GM23338 (cell line): Measurements from ENCODE around the gene C1QTNF7. TPM values are rescaled to one million over a fixed set of nuclear protein-coding genes. Genes with fewer than 3 reads are reported as not detected.

Source experiments
- ATAC-seq: fragments of 200-7000 bp; cut with Tn5 transposase; 3 replicates; pipeline ENCODE4 v1.9.1; 2020
- DNase-seq: peaks from one replicate; pipeline ENCODE4 v3.0.0-alpha.2; 2015; ENCODE audit warnings: low spot score
- H2AFZ ChIP-seq: fragments of 200-600 bp; sonication (generic); 2 replicates; pipeline ENCODE4 v1.8.0; 2016; ENCODE audit warnings: antibody characterized with exemption, mild to moderate bottlenecking, moderate library complexity
- H3F3A ChIP-seq: fragments of 200-600 bp; sonication (generic); replicated peaks from 2 replicates; pipeline ENCODE4 v1.8.0; 2017; ENCODE audit warnings: antibody characterized with exemption, mixed run types, low read depth
- H3K27ac ChIP-seq: fragments of 200-600 bp; sonication (generic); 2 replicates; pipeline ENCODE4 v1.6.1; 2016; ENCODE audit warnings: low read depth
- H3K27me3 ChIP-seq: fragments of 200-600 bp; sonication (generic); 2 replicates; pipeline ENCODE4 v1.8.0; 2016; ENCODE audit warnings: mild to moderate bottlenecking, mixed run types, moderate library complexity; ENCODE audit not compliant: insufficient read depth
- H3K36me3 ChIP-seq: fragments of 200-600 bp; sonication (generic); 2 replicates; pipeline ENCODE4 v1.8.0; 2016; ENCODE audit warnings: mild to moderate bottlenecking; ENCODE audit not compliant: insufficient read depth
- H3K4me1 ChIP-seq: fragments of 200-600 bp; sonication (generic); 2 replicates; pipeline ENCODE4 v1.8.0; 2016; ENCODE audit warnings: mild to moderate bottlenecking, moderate library complexity; ENCODE audit not compliant: insufficient read depth
- H3K4me2 ChIP-seq: fragments of 200-600 bp; sonication (generic); 2 replicates; pipeline ENCODE4 v1.7.1; 2017; ENCODE audit warnings: mixed run types
- H3K4me3 ChIP-seq: fragments of 200-600 bp; sonication (generic); 2 replicates; pipeline ENCODE4 v1.6.1; 2016; ENCODE audit warnings: mixed run types
- H3K79me2 ChIP-seq: fragments of 200-600 bp; sonication (generic); replicated peaks from 2 replicates; pipeline ENCODE4 v1.8.0; 2017; ENCODE audit warnings: mild to moderate bottlenecking; ENCODE audit not compliant: insufficient read depth
- H3K9me2 ChIP-seq: fragments of 200-600 bp; sonication (generic); 2 replicates; pipeline ENCODE4 v1.8.0; 2017; ENCODE audit not compliant: insufficient read depth
- H4K20me1 ChIP-seq: fragments of 200-600 bp; sonication (generic); replicated peaks from 2 replicates; pipeline ENCODE4 v1.8.0; 2017; ENCODE audit warnings: mild to moderate bottlenecking; ENCODE audit not compliant: insufficient read depth
- H3K27ac Mint-ChIP-seq: 2 replicates; pipeline ENCODE4 v1.8.0; 2020; ENCODE audit warnings: inconsistent platforms, mild to moderate bottlenecking, moderate library complexity, mixed read lengths
- H3K27me3 Mint-ChIP-seq: 3 replicates; pipeline ENCODE4 v1.8.0; 2022; ENCODE audit warnings: low read depth, mild to moderate bottlenecking, moderate library complexity, mixed read lengths, inconsistent platforms; ENCODE audit not compliant: insufficient read depth, poor library complexity
- H3K36me3 Mint-ChIP-seq: 3 replicates; pipeline ENCODE4 v1.8.0; 2021; ENCODE audit warnings: low read depth, mild to moderate bottlenecking, inconsistent platforms, moderate library complexity, mixed read lengths
- H3K4me1 Mint-ChIP-seq: 3 replicates; pipeline ENCODE4 v1.8.0; 2020; ENCODE audit warnings: mild to moderate bottlenecking, inconsistent platforms, mixed read lengths
- H3K4me3 Mint-ChIP-seq: 3 replicates; pipeline ENCODE4 v1.8.0; 2021; ENCODE audit warnings: moderate library complexity, mild to moderate bottlenecking, inconsistent platforms, mixed read lengths
- H3K9me3 Mint-ChIP-seq: 3 replicates; pipeline ENCODE4 v1.8.0; 2020; ENCODE audit warnings: moderate library complexity, mild to moderate bottlenecking, inconsistent platforms, mixed read lengths
- CREB1 ChIP-seq: fragments of 250-450 bp; sonication (Bioruptor Pico); IDR thresholded peaks from 2 replicates; pipeline ENCODE4 v1.5.0; 2020; ENCODE audit warnings: low read depth, mild to moderate bottlenecking, moderate library complexity
- EZH2 ChIP-seq: fragments of 200-600 bp; sonication (generic); IDR thresholded peaks from one replicate; pipeline ENCODE4 v1.8.0; 2017; ENCODE audit warnings: antibody characterized with exemption, mild to moderate bottlenecking, low read depth; ENCODE audit not compliant: unreplicated experiment
- EZH2phosphoT487 ChIP-seq: fragments of 200-600 bp; sonication (generic); IDR thresholded peaks from one replicate; pipeline ENCODE4 v1.8.1; 2018; ENCODE audit warnings: antibody characterized with exemption; ENCODE audit not compliant: unreplicated experiment
- JUNB ChIP-seq: IDR thresholded peaks from one replicate; pipeline ENCODE4 v1.6.1; 2016; ENCODE audit warnings: antibody characterized with exemption; ENCODE audit not compliant: unreplicated experiment
- POLR2AphosphoS5 ChIP-seq: IDR thresholded peaks from 2 replicates; pipeline ENCODE4 v1.6.1; 2016; ENCODE audit warnings: antibody characterized with exemption, low read depth
- REST ChIP-seq: IDR thresholded peaks from one replicate; pipeline ENCODE4 v1.6.1; 2018; ENCODE audit warnings: antibody characterized with exemption; ENCODE audit not compliant: unreplicated experiment
- STAT1 ChIP-seq: IDR thresholded peaks from one replicate; pipeline ENCODE4 v1.6.1; 2016; ENCODE audit warnings: antibody characterized with exemption; ENCODE audit not compliant: unreplicated experiment
- ZNF114 ChIP-seq: fragments of 250-450 bp; sonication (Bioruptor Pico); IDR thresholded peaks from 2 replicates; pipeline ENCODE4 v1.5.0; 2020; ENCODE audit warnings: mild to moderate bottlenecking, moderate library complexity
- ZNF331 ChIP-seq: fragments of 250-450 bp; sonication (Bioruptor Pico); IDR thresholded peaks from 2 replicates; pipeline ENCODE4 v1.5.0; 2020; ENCODE audit warnings: low read depth, mild to moderate bottlenecking, moderate library complexity
- polyA plus RNA-seq: library from polyadenylated mRNA; unstranded; fragments of >200 nt; fragmentation: Nextera tagmentation; extraction: Ambion mirVana; gene quantifications from 2 replicates; pipeline ENCODE4 v1.2.1, GENCODE V29; 2016
- total RNA-seq: library from RNA; depleted of rRNA; stranded (reverse); fragments of >200 nt; shearing (Covaris generic); gene quantifications from 2 replicates; pipeline ENCODE4 v1.2.3, GENCODE V29; 2014
- TF ChIP-seq, protein P1 (sequence below), 2 experiments: fragments of 200-600 bp in 1 of 2; sonication (generic) in 1 of 2; conservative IDR thresholded peaks; 2 replicates each; pipeline versions ENCODE4 v1.5.1 to v1.6.1; 2016 to 2017; ENCODE audit warnings: antibody characterized with exemption in 2 of 2, low read depth in 2 of 2, mild to moderate bottlenecking in 2 of 2, moderate library complexity in 1 of 2
- TF ChIP-seq, protein P2 (sequence below): fragments of 250-450 bp; sonication (Bioruptor Pico); IDR thresholded peaks from 2 replicates; pipeline ENCODE4 v1.5.0; 2020; ENCODE audit warnings: mild to moderate bottlenecking, moderate library complexity

Gene C1QTNF7
- total and polyA plus RNA-seq, 2 experiments from 2014 or later = not detected

DNA sequence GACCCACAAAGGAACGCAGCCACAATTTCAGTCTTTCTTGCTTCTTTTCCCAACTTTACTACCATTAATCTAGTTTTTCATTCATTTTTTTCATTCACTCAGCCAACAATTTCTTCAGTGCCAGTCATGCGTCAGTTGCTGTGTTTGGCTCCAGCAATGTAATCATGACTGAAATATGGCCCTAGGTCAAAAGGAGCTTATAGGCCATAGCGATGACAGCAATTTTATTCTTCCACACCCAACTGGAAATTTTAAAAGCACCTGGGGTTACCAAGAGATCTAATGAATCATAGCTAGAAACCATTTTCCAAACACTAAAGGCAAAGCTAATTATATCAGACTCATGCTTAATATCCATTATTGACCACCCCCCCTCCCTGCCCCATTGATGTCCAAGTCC is 29.8 kb upstream of the C1QTNF7 start (continued):
- TF ChIP-seq, protein P1, sequence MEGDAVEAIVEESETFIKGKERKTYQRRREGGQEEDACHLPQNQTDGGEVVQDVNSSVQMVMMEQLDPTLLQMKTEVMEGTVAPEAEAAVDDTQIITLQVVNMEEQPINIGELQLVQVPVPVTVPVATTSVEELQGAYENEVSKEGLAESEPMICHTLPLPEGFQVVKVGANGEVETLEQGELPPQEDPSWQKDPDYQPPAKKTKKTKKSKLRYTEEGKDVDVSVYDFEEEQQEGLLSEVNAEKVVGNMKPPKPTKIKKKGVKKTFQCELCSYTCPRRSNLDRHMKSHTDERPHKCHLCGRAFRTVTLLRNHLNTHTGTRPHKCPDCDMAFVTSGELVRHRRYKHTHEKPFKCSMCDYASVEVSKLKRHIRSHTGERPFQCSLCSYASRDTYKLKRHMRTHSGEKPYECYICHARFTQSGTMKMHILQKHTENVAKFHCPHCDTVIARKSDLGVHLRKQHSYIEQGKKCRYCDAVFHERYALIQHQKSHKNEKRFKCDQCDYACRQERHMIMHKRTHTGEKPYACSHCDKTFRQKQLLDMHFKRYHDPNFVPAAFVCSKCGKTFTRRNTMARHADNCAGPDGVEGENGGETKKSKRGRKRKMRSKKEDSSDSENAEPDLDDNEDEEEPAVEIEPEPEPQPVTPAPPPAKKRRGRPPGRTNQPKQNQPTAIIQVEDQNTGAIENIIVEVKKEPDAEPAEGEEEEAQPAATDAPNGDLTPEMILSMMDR (conservative IDR thresholded peaks at IDR 0.05; ENCODE audit: low read depth in 2 of 2) = no peak
- TF ChIP-seq EZH2phosphoT487 = no peak

DNA sequence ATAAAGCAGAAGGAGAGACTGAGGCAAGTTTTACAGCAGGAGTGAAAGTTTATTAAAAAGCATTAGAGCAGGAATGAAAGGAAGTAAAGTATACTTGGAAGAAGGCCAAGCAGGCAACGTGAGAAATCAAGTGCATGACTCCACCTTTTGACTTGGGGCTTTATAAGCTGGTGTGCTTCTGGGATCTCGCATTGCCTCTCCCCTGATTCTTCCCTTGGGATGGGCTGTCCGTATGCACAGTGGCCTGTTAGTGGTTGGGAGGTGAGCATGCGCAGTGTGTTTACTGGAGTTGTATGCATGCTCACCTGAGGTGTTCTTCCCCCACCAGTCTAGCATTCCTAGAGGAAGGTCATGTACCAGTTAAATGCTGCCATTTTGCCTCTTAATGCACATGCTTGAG is 29.1 kb upstream of the C1QTNF7 start:
- H3K4me1 ChIP-seq = peaks cover 11% of the 10 kb centered on the region
- no peaks in the 10 kb centered on the region for H4K20me1 ChIP-seq
- DNase-seq (no peak), ATAC-seq (no peak)
- no peak overlapping the region for H3K27ac Mint-ChIP-seq
- H3K36me3 ChIP-seq = no peaks in the 10 kb centered on the region; the same call in 1 of the 2 replicates
- H3K27me3 ChIP-seq = no peaks in the 10 kb centered on the region
- no peaks in the 10 kb centered on the region for H3K36me3 Mint-ChIP-seq
- H3K9me2 ChIP-seq = peaks cover 8% of the 10 kb centered on the region; the same call in 1 of the 2 replicates
- H3K27ac ChIP-seq = no peak overlapping the region
- peaks cover 7% of the 10 kb centered on the region for H3K27me3 Mint-ChIP-seq
- no peak overlapping the region for H3K4me3 Mint-ChIP-seq
- no peak overlapping the region for H2AFZ ChIP-seq
- H3K9me3 Mint-ChIP-seq = no peaks in the 10 kb centered on the region
- H3F3A ChIP-seq = no peaks in the 10 kb centered on the region
- no peaks in the 10 kb centered on the region for H3K79me2 ChIP-seq
- no peak overlapping the region for H3K4me3 ChIP-seq
- H3K4me2 ChIP-seq = no peak overlapping the region
- peaks cover 23% of the 10 kb centered on the region for H3K4me1 Mint-ChIP-seq
- TF ChIP-seq POLR2AphosphoS5 = no peak
- TF ChIP-seq EZH2 = no peak
- no peak for TF ChIP-seq ZNF331 (CRISPR knock-in tag)
- TF ChIP-seq ZNF114 (CRISPR knock-in tag) = no peak
- TF ChIP-seq JUNB = no peak
- no peak for TF ChIP-seq CREB1 (CRISPR knock-in tag)
- no peak for TF ChIP-seq EZH2phosphoT487
- TF ChIP-seq, protein P2, sequence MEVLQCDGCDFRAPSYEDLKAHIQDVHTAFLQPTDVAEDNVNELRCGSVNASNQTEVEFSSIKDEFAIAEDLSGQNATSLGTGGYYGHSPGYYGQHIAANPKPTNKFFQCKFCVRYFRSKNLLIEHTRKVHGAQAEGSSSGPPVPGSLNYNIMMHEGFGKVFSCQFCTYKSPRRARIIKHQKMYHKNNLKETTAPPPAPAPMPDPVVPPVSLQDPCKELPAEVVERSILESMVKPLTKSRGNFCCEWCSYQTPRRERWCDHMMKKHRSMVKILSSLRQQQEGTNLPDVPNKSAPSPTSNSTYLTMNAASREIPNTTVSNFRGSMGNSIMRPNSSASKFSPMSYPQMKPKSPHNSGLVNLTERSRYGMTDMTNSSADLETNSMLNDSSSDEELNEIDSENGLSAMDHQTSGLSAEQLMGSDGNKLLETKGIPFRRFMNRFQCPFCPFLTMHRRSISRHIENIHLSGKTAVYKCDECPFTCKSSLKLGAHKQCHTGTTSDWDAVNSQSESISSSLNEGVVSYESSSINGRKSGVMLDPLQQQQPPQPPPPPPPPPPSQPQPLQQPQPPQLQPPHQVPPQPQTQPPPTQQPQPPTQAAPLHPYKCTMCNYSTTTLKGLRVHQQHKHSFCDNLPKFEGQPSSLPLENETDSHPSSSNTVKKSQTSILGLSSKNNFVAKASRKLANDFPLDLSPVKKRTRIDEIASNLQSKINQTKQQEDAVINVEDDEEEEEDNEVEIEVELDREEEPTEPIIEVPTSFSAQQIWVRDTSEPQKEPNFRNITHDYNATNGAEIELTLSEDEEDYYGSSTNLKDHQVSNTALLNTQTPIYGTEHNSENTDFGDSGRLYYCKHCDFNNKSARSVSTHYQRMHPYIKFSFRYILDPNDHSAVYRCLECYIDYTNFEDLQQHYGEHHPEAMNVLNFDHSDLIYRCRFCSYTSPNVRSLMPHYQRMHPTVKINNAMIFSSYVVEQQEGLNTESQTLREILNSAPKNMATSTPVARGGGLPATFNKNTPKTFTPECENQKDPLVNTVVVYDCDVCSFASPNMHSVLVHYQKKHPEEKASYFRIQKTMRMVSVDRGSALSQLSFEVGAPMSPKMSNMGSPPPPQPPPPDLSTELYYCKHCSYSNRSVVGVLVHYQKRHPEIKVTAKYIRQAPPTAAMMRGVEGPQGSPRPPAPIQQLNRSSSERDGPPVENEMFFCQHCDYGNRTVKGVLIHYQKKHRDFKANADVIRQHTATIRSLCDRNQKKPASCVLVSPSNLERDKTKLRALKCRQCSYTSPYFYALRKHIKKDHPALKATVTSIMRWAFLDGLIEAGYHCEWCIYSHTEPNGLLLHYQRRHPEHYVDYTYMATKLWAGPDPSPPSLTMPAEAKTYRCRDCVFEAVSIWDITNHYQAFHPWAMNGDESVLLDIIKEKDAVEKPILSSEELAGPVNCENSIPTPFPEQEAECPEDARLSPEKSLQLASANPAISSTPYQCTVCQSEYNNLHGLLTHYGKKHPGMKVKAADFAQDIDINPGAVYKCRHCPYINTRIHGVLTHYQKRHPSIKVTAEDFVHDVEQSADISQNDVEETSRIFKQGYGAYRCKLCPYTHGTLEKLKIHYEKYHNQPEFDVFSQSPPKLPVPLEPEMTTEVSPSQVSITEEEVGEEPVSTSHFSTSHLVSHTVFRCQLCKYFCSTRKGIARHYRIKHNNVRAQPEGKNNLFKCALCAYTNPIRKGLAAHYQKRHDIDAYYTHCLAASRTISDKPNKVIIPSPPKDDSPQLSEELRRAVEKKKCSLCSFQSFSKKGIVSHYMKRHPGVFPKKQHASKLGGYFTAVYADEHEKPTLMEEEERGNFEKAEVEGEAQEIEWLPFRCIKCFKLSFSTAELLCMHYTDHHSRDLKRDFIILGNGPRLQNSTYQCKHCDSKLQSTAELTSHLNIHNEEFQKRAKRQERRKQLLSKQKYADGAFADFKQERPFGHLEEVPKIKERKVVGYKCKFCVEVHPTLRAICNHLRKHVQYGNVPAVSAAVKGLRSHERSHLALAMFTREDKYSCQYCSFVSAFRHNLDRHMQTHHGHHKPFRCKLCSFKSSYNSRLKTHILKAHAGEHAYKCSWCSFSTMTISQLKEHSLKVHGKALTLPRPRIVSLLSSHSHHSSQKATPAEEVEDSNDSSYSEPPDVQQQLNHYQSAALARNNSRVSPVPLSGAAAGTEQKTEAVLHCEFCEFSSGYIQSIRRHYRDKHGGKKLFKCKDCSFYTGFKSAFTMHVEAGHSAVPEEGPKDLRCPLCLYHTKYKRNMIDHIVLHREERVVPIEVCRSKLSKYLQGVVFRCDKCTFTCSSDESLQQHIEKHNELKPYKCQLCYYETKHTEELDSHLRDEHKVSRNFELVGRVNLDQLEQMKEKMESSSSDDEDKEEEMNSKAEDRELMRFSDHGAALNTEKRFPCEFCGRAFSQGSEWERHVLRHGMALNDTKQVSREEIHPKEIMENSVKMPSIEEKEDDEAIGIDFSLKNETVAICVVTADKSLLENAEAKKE (CRISPR knock-in tag) = no peak
- no peak for TF ChIP-seq STAT1
- TF ChIP-seq, protein P1 (conservative IDR thresholded peaks at IDR 0.05; ENCODE audit: low read depth in 2 of 2) = no peak
- TF ChIP-seq REST = no peak
